ENCODE data around the gene POM121L2. TPM values are rescaled to one million over a fixed set of nuclear protein-coding genes. Genes with fewer than 3 reads are reported as not detected.

Gene POM121L2
- total and polyA plus RNA-seq, 9 of the 15 experiments (the other 6 are each of a cell fraction or from before 2014, with no cell fraction given): 0.23 to 0.45 TPM; not detected in 7

- no peak for TF ChIP-seq CHD7 (IDR thresholded peaks at IDR 0.05; ENCODE audit: low read depth, low read length)
- TF ChIP-seq POLR2B (IDR thresholded peaks at IDR 0.05; ENCODE audit: low read depth, partially characterized antibody): no peak
- no peak for TF ChIP-seq KDM1A (IDR thresholded peaks at IDR 0.05)
- no peak for TF ChIP-seq ZNF445 (CRISPR knock-in tag; IDR thresholded peaks at IDR 0.05; ENCODE audit: low read depth)
- no peak for TF ChIP-seq FIP1L1 (IDR thresholded peaks at IDR 0.05; ENCODE audit: low read depth, low read length, poor library complexity, severe bottlenecking)
- TF ChIP-seq BRD9 (IDR thresholded peaks at IDR 0.05; ENCODE audit: low read depth, partially characterized antibody): peak; percentile 92
- no peak; the same call in 1 of the 2 replicates for TF ChIP-seq HES1 (IDR thresholded peaks at IDR 0.05; ENCODE audit: low read depth)
- TF ChIP-seq, protein P1, sequence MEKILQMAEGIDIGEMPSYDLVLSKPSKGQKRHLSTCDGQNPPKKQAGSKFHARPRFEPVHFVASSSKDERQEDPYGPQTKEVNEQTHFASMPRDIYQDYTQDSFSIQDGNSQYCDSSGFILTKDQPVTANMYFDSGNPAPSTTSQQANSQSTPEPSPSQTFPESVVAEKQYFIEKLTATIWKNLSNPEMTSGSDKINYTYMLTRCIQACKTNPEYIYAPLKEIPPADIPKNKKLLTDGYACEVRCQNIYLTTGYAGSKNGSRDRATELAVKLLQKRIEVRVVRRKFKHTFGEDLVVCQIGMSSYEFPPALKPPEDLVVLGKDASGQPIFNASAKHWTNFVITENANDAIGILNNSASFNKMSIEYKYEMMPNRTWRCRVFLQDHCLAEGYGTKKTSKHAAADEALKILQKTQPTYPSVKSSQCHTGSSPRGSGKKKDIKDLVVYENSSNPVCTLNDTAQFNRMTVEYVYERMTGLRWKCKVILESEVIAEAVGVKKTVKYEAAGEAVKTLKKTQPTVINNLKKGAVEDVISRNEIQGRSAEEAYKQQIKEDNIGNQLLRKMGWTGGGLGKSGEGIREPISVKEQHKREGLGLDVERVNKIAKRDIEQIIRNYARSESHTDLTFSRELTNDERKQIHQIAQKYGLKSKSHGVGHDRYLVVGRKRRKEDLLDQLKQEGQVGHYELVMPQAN (IDR thresholded peaks at IDR 0.05; ENCODE audit: borderline replicate concordance): no peak
- TF ChIP-seq, protein P2, sequence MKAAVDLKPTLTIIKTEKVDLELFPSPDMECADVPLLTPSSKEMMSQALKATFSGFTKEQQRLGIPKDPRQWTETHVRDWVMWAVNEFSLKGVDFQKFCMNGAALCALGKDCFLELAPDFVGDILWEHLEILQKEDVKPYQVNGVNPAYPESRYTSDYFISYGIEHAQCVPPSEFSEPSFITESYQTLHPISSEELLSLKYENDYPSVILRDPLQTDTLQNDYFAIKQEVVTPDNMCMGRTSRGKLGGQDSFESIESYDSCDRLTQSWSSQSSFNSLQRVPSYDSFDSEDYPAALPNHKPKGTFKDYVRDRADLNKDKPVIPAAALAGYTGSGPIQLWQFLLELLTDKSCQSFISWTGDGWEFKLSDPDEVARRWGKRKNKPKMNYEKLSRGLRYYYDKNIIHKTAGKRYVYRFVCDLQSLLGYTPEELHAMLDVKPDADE (conservative IDR thresholded peaks at IDR 0.05; ENCODE audit: control insufficient read depth, low read depth, low read length): peak; percentile 79; the same call in 1 of the 2 replicates
- TF ChIP-seq EZH2 (IDR thresholded peaks at IDR 0.05; ENCODE audit: borderline replicate concordance, low read depth, low read length): no peak
Measured at GRCh38 chr6:27297857-27298730, 14.0 kb downstream of the POM121L2 start (continued).
